Activated CD4-positive, alpha-beta T cell treated with anti-CD3 and anti-CD28 coated beads, Interleukin-10, Interleukin-2, amounts not matched to agents 100 ng/mL and 50 ng/mL, durations not matched to agents 16 hours and 8 hours (primary cell): Measurements from ENCODE around the gene BRK1.
"Not testable (repeated sequence)": the region's sequence is repeated elsewhere in the genome, so short reads cannot be mapped to it uniquely, and the experiment has no call there.

ENCODE experiments used
- DNase-seq: peaks from one replicate; pipeline ENCODE4 v3.0.0-alpha.2; 2020

The BRK1 gene

DNA sequence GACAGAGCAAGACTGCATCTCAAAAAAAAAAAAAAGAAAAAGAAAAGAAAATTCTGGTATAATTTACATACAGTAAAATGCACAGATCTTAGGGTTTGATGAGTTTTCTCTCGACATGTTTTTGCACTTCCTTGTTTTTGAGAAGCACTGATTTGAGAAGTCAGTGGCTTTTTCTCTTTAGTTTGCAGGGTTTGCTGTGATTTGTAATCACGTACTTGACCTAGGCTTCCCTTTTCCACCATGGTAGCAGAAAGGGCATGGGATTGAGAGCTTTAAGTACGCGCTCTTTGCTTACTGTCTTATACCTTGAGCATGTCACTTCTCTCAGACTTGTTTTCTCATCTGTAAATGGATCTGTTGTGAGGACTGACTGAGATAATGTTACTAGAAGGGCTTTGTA is 30.2 kb downstream of the BRK1 start:
- DNase-seq, result no peak

DNA sequence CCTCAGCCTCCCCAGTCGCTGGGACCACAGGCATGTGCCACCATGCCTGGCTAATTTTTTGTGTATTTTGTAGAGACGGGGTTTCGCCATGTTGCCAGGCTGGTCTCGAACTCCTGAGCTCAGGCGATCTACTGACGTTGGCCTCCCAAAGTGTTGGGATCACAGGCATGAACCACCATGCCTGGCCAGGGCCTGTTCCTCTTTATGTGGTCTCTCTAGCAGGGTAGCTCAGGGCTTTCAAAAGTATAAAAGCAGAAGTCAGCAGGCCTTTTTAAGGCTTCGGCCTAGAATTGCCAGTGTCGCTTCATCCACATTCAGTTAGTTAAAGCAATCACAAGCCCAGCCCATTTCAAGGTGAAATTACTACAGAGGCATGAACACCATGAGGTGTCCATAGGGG is 33.8 kb downstream of the BRK1 start:
- no peak for DNase-seq

DNA sequence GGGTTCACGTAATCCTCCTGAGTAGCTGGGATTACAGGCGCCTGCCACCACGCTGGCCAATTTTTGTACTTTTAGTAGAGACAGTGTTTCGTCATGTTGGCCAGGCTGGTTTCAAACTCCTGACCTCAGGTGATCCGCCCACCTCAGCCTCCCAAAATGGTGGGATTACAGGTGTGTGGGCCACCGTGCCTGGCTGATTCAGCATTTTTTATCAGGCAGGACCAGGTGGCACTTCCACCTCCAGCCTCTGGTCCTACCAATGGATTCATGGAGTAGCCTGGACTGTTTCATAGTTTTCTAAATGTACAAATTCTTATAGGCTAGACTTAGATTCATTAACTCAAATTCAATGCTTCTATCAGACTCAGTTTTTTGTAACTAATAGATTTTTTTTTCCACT is 35.5 kb downstream of the BRK1 start:
- DNase-seq, result no peak

DNA sequence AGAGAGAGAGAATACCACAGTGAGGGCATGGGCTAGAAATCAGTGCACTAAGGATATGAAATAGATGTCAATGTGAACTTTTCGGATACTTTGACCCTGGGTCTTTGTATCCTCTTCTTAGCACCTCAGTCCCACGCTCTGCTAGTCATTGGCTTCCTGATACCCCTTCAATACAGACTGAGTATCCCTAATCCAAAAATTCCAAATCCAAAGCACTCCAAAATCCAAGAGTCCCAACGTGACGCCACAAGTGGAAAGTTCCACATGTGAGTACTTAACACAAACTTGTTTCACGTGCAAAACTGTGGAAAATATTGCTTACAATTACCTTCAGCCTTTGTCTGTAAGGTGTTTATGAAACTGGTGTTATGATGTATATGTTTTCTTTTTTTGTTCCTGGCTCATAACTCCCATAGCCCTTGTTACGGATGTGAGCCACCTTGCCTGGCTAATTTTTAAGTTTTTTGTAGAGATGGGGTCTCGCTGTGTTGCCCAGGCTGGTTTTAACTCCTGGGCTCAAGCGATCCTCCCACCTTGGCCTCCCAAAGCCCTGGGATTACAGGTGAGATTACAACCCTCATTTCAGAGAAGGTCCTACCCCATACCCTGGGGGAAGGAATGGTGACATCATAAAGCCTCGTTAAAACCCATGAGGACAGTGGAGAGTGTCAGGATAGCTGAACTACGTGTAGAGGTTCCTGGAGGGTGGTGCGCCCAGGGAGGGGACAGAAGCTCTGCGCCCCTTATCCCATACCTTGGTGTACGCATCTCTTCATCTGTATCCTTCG is 39.1 kb downstream of the BRK1 start:
- DNase-seq, result no peak

DNA sequence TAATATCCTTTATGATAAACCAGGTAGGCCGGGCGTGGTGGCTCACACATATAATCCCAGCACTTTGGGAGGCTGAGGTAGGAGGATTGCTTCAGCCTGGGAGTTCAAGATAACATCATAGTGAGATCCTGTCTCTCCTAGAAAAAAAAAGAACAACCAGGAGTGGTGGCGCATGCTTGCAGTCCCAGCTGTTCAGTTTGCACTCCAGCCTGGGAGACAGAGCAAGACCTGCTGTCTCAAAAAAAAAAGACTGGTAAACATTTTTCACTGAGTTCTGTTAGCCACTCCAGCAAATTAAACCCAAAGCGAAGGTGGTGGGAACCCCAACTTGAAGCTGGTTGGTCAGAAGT is 39.6 kb downstream of the BRK1 start:
- DNase-seq, result no peak

GRCh38 chr3:10155658-10156057 is 40.2 kb downstream of the BRK1 start:
- DNase-seq, result no peak

- DNase-seq, result no peak
Measured at GRCh38 chr3:10157031-10157430, 41.6 kb downstream of the BRK1 start.

DNA sequence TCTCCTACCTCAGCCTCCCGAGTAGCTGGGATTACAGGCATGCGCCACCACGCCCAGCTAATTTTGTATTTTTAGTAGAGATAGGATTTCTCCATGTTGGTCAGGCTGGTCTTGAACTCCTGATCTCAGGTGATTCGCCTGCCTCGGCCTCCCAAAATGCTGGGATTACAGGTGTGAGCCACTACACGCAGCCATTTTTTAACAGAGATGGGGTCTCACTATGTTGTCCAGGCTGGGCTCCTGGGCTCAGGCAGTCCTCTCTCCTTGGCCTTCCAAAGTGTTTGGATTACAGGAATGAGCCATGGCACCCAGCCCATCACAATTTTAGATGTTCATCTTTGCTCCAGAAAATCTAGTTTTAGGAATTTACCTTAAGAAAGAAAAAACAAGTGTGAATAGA is 43.1 kb downstream of the BRK1 start:
- DNase-seq, result not testable (repeated sequence)

DNA sequence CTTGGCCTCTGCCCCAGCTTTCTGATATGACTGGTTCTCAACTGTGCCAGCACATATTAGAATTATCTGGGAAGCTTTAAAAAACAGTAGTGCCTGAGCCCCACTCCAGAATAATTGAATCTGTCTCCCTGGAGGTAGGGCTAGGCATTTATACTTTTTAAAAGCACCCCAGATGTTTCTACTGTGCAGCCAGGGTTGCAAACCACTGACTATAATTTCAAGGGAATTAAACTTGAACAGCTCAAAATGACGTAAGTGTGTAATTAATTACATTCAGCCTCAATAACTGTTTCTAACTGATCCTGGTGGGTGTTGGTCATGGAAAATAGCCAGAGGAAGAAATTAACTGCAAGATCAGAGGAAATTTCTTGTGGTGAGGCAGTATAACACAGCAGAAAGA is 44.9 kb downstream of the BRK1 start:
- no peak for DNase-seq

DNA sequence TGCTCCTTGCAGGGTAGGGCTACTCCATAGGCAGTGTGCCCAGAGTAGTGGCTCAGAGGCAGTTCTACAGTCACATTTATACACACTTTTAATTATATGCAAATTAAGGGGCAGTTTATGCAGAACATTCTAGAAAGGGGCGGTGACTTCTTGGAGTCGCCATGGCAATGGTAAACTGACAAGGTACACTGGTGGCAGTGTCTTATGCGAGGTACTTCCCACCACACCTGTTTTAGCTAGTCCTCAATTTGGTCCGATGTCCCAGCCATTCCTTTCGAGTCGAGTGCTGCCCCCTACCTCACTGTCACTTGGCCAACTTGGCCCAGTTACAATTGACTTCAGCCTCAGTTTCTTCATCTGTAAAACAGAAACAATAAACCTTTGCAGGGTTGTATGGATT is 45.5 kb downstream of the BRK1 start:
- DNase-seq, result no peak

GRCh38 chr3:10162185-10162584 is 46.7 kb downstream of the BRK1 start:
- DNase-seq, result no peak

- not testable (repeated sequence) for DNase-seq
Measured at GRCh38 chr3:10164201-10164545, 48.7 kb downstream of the BRK1 start.

- DNase-seq, result peak; percentile 68
Measured at GRCh38 chr3:10164546-10165393, 49.3 kb downstream of the BRK1 start, which contains the start of gene IRAK2. Gene IRAK2 (plus strand): TSS chr3:10164919. CDS start chr3:10164955, 36 bp downstream.

- DNase-seq, result no peak
Measured at GRCh38 chr3:10166213-10166604, 50.7 kb downstream of the BRK1 start.

DNA sequence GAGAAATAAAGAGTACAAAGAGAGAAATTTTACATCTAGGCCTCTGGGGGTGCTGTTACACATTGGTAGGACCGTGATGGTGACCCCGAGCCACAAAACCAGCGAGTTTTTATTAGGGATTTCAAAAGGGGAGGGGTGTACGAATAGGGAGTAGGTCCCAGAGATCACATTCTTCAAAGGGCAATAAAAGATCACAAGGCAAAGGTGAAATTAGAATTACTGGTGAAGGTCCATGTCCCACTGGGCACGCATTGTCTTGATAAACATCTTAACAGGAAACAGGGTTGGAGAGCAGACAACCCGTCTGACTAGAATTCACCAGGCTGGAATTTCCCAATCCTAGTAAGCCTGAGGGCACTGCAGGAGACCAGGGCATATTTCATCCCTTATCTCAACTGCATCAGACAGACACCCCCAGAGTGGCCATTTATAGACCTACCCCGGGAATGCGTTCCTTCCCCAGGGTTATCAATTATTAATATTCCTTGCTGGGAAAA is 53.6 kb downstream of the BRK1 start:
- no peak for DNase-seq

DNA sequence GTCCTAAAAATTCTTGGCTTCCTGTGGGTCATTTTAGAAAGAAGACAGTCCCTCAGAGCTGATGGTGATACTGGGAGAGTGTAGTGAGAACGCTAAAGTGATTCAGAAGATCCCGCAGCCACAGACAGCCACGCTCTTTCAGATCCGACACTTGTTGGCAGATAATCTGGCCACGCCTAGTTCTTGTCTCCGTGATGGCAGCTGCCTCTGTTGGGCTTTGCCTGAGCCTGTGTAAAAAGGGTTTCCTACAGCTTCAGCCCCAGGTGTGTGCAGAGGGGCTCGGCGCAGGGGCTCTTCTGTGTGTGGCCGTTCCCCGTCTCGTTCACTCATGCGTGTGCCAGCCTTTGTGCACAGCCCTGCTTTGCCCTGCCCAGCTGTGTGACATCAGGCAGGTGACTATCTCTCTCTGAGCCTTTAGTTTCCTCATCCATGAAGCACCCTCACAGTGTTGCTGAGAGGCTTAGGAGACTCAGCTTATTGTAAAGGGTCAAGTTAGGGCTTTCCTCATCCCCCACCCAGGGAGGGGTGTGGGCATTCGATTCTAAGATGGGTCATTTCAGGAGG is 55.5 kb downstream of the BRK1 start:
- DNase-seq, result no peak

- DNase-seq, result no peak
Measured at GRCh38 chr3:10173095-10173925, 57.8 kb downstream of the BRK1 start.

- DNase-seq, result no peak
Measured at GRCh38 chr3:10173926-10174435, 58.5 kb downstream of the BRK1 start.

GRCh38 chr3:10175334-10175733 is 59.9 kb downstream of the BRK1 start:
- DNase-seq, result not testable (repeated sequence)

DNA sequence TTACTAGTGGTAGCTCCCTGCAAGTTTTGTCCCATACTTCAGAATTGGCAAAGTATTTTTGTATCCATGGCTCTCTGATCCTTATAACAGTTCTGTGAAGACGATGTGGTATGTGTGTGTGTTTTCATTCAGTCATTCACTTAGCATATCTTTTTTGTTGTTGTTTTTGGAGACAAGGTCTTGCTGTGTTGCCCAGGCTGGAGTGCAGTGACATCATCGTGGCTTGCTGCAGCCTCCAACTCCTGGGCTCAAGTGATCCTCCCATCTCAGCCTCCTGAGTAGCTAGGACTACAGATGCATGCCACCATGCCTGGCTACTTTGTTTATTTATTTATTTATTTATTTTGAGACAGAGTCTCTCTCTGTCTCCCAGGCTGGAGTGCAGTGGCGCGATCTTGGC is 60.7 kb downstream of the BRK1 start:
- not testable (repeated sequence) for DNase-seq
